ENCODE data around the gene HASPIN. TPM values are rescaled to one million over a fixed set of nuclear protein-coding genes. Genes with fewer than 3 reads are reported as not detected.

HASPIN gene
- polyA plus RNA-seq, 1 donor (not counting 4 experiments of a cell fraction or from before 2014, with no cell fraction given) = 3.5 TPM

- DNase-seq (ENCODE audit: low read depth, low spot score) = no peak
- no peak overlapping the region for H3K4me3 ChIP-seq (ENCODE audit: control insufficient read depth in 2 of 3, extremely low read depth in 1 of 3, insufficient read depth in 2 of 3, low read depth in 1 of 3, low read length in 3 of 3)
- H3K9me1 ChIP-seq (ENCODE audit: control insufficient read depth, extremely low read depth, insufficient read depth, low read length) = no peaks in the 10 kb centered on the region
- dilution Hi-C loops (cut with MboI; ENCODE audit: extremely low pct_ligation_motif_present, low sequenced_read_pairs) = no loop called here
- peaks cover 40% of the 10 kb centered on the region for H3K27me3 ChIP-seq (ENCODE audit: control insufficient read depth, extremely low read depth, insufficient read depth, low read length)
- no peaks in the 10 kb centered on the region for H3K36me3 ChIP-seq (ENCODE audit: control insufficient read depth in 2 of 2, extremely low read depth in 1 of 2, insufficient read depth in 2 of 2, low read length in 2 of 2)
- no peak overlapping the region for H3K9ac ChIP-seq (ENCODE audit: control insufficient read depth, extremely low read depth, insufficient read depth, low read length)
- no peak overlapping the region for H3K27ac ChIP-seq (ENCODE audit: control insufficient read depth, insufficient read depth, low read length)
- H4K20me1 ChIP-seq (ENCODE audit: control insufficient read depth, extremely low read depth, insufficient read depth, low read length) = no peaks in the 10 kb centered on the region
- TF ChIP-seq CTCF (optimal IDR thresholded peaks at IDR 0.05 in 1 of 3, IDR thresholded peaks at IDR 0.05 in 1 of 3, conservative IDR thresholded peaks at IDR 0.05 in 1 of 3; ENCODE audit: extremely low read depth in 1 of 3, insufficient read depth in 2 of 3, low read length in 3 of 3) (no peak), EZH2 (IDR thresholded peaks at IDR 0.05; ENCODE audit: low read length) (no peak)
- peaks cover 3% of the 10 kb centered on the region for H3K9me3 ChIP-seq (ENCODE audit: control insufficient read depth, low read depth, low read length)
- H2AFZ ChIP-seq (ENCODE audit: control insufficient read depth, low read length) = no peak overlapping the region
- H3K4me2 ChIP-seq (ENCODE audit: control insufficient read depth, extremely low read depth, insufficient read depth, low read depth, low read length) = no peak overlapping the region
- FAIRE-seq = no peak
- no peaks in the 10 kb centered on the region for H3K79me2 ChIP-seq (ENCODE audit: control insufficient read depth, insufficient read depth, low read length)
- H3K4me1 ChIP-seq (ENCODE audit: control insufficient read depth, extremely low read depth, insufficient read depth, low read length) = peaks cover 4% of the 10 kb centered on the region
These were observed 30.6 kb upstream of the HASPIN start for GRCh38 chr17:3693141-3693540.

- no peak overlapping the region for H2AFZ ChIP-seq (ENCODE audit: control insufficient read depth, low read length)
- no peak overlapping the region for H3K4me2 ChIP-seq (ENCODE audit: control insufficient read depth, extremely low read depth, insufficient read depth, low read depth, low read length)
- no peak overlapping the region for H3K4me3 ChIP-seq (ENCODE audit: control insufficient read depth in 2 of 3, extremely low read depth in 1 of 3, insufficient read depth in 2 of 3, low read depth in 1 of 3, low read length in 3 of 3)
- H3K79me2 ChIP-seq (ENCODE audit: control insufficient read depth, insufficient read depth, low read length) = no peaks in the 10 kb centered on the region
- peaks cover 42% of the 10 kb centered on the region for H3K27me3 ChIP-seq (ENCODE audit: control insufficient read depth, extremely low read depth, insufficient read depth, low read length)
- TF ChIP-seq EZH2 (IDR thresholded peaks at IDR 0.05; ENCODE audit: low read length) = no peak
- TF ChIP-seq CTCF (optimal IDR thresholded peaks at IDR 0.05 in 1 of 3, IDR thresholded peaks at IDR 0.05 in 1 of 3, conservative IDR thresholded peaks at IDR 0.05 in 1 of 3; ENCODE audit: extremely low read depth in 1 of 3, insufficient read depth in 2 of 3, low read length in 3 of 3) = no peak
- H3K36me3 ChIP-seq (ENCODE audit: control insufficient read depth in 2 of 2, extremely low read depth in 1 of 2, insufficient read depth in 2 of 2, low read length in 2 of 2) = no peaks in the 10 kb centered on the region
- peaks cover 5% of the 10 kb centered on the region for H3K9me3 ChIP-seq (ENCODE audit: control insufficient read depth, low read depth, low read length)
- no peaks in the 10 kb centered on the region for H3K9me1 ChIP-seq (ENCODE audit: control insufficient read depth, extremely low read depth, insufficient read depth, low read length)
- peaks cover 4% of the 10 kb centered on the region for H3K4me1 ChIP-seq (ENCODE audit: control insufficient read depth, extremely low read depth, insufficient read depth, low read length)
- no peaks in the 10 kb centered on the region for H4K20me1 ChIP-seq (ENCODE audit: control insufficient read depth, extremely low read depth, insufficient read depth, low read length)
- no peak overlapping the region for H3K27ac ChIP-seq (ENCODE audit: control insufficient read depth, insufficient read depth, low read length)
- FAIRE-seq (no peak), DNase-seq (ENCODE audit: low read depth, low spot score) (no peak)
- dilution Hi-C loops (cut with MboI; ENCODE audit: extremely low pct_ligation_motif_present, low sequenced_read_pairs) = no loop called here
- H3K9ac ChIP-seq (ENCODE audit: control insufficient read depth, extremely low read depth, insufficient read depth, low read length) = no peak overlapping the region
These were observed 29.9 kb upstream of the HASPIN start for GRCh38 chr17:3693829-3694231.
